Upper lobe of left lung (tissue), 6 donors: Measurements from ENCODE around the gene PILRB. TPM values are rescaled to one million over a fixed set of nuclear protein-coding genes. Genes with fewer than 3 reads are reported as not detected.

ENCODE experiments used
- ATAC-seq, 2 donors: fragments of 200-7000 bp; cut with Tn5 transposase; one replicate each; pipeline ENCODE4 v1.9.1; 2022; ENCODE audit warnings: mild to moderate bottlenecking in 2 of 2, moderate library complexity in 2 of 2; ENCODE audit not compliant: low FRiP score in 2 of 2
- DNase-seq, 2 donors: peaks; one replicate each; pipeline ENCODE4 v3.0.0-alpha.2; 2019 to 2020
- H3K27ac ChIP-seq, 4 donors: fragments of 200-600 bp; sonication (generic); one replicate each; pipeline ENCODE4 v1.5.1; 2016 to 2019
- H3K27me3 ChIP-seq, 4 donors: fragments of 200-600 bp; sonication (generic); one replicate each; pipeline ENCODE4 v1.5.1; 2017 to 2019
- H3K36me3 ChIP-seq, 4 donors: fragments of 200-600 bp; sonication (generic); one replicate each; pipeline ENCODE4 v1.5.1; 2016 to 2019
- H3K4me1 ChIP-seq, 4 donors: fragments of 200-600 bp; sonication (generic); one replicate each; pipeline ENCODE4 v1.5.1; 2018 to 2019
- H3K4me3 ChIP-seq, 4 donors: fragments of 200-600 bp; sonication (generic); one replicate each; pipeline ENCODE4 v1.5.1; 2017 to 2019; ENCODE audit warnings: mild to moderate bottlenecking in 2 of 4, moderate library complexity in 1 of 4
- H3K9me3 ChIP-seq, 4 donors: fragments of 200-600 bp; sonication (generic); one replicate each; pipeline ENCODE4 v1.5.1; 2018 to 2019
- EP300 ChIP-seq, 4 donors: sonication (generic); formaldehyde crosslinking; IDR thresholded peaks; one replicate each; pipeline ENCODE4 v1.5.1; 2017; ENCODE audit warnings: antibody characterized with exemption in 4 of 4, control low read depth in 2 of 4
- POLR2A ChIP-seq, 4 donors: fragments of 450-650 bp; IDR thresholded peaks; one replicate each; pipeline ENCODE4 v1.5.1; 2016 to 2017; ENCODE audit warnings: antibody characterized with exemption in 4 of 4, mild to moderate bottlenecking in 2 of 4
- POLR2AphosphoS5 ChIP-seq, 2 donors: sonication (generic); formaldehyde crosslinking; IDR thresholded peaks; one replicate each; pipeline ENCODE4 v1.5.1; 2017; ENCODE audit warnings: antibody characterized with exemption in 2 of 2
- WGBS, 2 donors: methylation state at CpG; one replicate each; pipeline ENCODE4 v1.1.5; 2017 to 2018; 5-methylcytosine and 5-hydroxymethylcytosine counted together
- total RNA-seq, 6 donors: library from RNA; depleted of rRNA in 4 of 6; stranded (reverse); fragments of >200 nt in 4 of 6; gene quantifications; one replicate each; pipeline versions ENCODE4 v1.1.0 to v1.2.1, GENCODE V29; 2016 to 2021
- TF ChIP-seq, protein P1 (sequence below), 6 experiments: fragments of 450-650 bp in 4 of 6; fragments of 200-600 bp in 2 of 6; sonication (generic) in 2 of 6; IDR thresholded peaks; one replicate each; pipeline ENCODE4 v1.5.1; 2016 to 2019; ENCODE audit warnings: antibody characterized with exemption in 6 of 6
- donor health status: DM: no; HTN: no; CAD: no; lungs with moderate emphysema.
- donor health status: DM: no; HTN: yes; CAD: no; lungs with severe emphysema.

The PILRB gene
- total RNA-seq, 6 donors from 2014 or later = 18.4 to 259 (median 39.9) TPM

DNA sequence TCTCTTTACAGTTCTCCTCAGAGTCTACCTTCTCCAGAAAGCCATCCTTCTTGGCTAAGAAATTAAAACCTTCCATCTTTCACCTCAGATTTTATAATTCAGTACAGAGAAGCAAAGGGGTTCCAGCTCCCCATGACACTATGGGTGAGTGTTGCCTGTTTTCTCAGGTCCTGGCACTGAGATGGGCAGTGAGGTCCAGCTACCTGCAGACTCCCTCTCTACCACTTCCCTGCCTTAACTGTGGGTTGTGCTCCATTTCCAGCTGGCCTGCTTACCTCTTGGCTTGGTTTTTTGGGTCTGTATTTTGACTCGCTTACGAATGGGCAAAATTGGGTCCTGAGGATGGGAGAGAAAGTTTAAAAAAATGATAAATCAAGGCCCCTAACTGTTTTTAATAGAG, 44.3 kb downstream of the PILRB start:
- Histone ChIP-seq H3K27me3 (no peaks in the 10 kb centered on the region), H3K4me3 (no peak overlapping the region), H3K9me3 (no peaks in the 10 kb centered on the region), H3K36me3 (no peaks in the 10 kb centered on the region), H3K4me1 (peaks cover 0 to 10% (median 5%) of the 10 kb centered on the region in 4 donors), H3K27ac (no peak overlapping the region)
- 95 to 100% methylated on average over 2 of the region's 2 CpGs for WGBS, 2 donors
- no peak for TF ChIP-seq POLR2AphosphoS5 (IDR thresholded peaks at IDR 0.05)
- TF ChIP-seq EP300 (IDR thresholded peaks at IDR 0.05) = no peak
- TF ChIP-seq, protein P1, sequence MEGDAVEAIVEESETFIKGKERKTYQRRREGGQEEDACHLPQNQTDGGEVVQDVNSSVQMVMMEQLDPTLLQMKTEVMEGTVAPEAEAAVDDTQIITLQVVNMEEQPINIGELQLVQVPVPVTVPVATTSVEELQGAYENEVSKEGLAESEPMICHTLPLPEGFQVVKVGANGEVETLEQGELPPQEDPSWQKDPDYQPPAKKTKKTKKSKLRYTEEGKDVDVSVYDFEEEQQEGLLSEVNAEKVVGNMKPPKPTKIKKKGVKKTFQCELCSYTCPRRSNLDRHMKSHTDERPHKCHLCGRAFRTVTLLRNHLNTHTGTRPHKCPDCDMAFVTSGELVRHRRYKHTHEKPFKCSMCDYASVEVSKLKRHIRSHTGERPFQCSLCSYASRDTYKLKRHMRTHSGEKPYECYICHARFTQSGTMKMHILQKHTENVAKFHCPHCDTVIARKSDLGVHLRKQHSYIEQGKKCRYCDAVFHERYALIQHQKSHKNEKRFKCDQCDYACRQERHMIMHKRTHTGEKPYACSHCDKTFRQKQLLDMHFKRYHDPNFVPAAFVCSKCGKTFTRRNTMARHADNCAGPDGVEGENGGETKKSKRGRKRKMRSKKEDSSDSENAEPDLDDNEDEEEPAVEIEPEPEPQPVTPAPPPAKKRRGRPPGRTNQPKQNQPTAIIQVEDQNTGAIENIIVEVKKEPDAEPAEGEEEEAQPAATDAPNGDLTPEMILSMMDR (IDR thresholded peaks at IDR 0.05) = no peak
- no peak for TF ChIP-seq POLR2A (IDR thresholded peaks at IDR 0.05)
- no peak for DNase-seq
- no peak for ATAC-seq

DNA sequence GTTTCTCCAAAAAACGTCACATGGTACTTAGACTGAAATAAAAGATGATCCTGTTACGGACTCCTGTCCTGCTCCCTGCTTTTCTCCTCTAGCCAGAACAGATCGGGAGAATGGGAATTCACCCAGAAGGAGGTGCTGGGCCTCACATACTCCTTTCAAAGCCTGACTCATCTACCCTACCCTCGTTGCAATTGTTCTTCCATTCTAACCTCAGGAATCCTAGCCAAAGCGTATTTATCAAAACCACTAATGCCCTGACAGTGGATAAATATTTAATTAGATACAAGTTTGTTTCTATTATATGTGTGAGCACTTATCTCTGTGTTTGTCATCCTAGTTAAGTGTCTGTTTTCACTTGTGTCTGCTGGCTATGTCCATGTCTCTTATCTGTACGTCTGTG, 48.9 kb downstream of the PILRB start:
- Histone ChIP-seq H3K27me3 (no peaks in the 10 kb centered on the region), H3K4me1 (peaks cover 0 to 4% (median 0%) of the 10 kb centered on the region in 4 donors), H3K27ac (no peak overlapping the region), H3K36me3 (no peaks in the 10 kb centered on the region), H3K4me3 (no peak overlapping the region), H3K9me3 (no peaks in the 10 kb centered on the region)
- TF ChIP-seq EP300 (IDR thresholded peaks at IDR 0.05) (no peak), POLR2AphosphoS5 (IDR thresholded peaks at IDR 0.05) (no peak), POLR2A (IDR thresholded peaks at IDR 0.05) (no peak)
- TF ChIP-seq, protein P1 (IDR thresholded peaks at IDR 0.05) = no peak
- DNase-seq = no peak
- no peak for ATAC-seq
- 68 to 71% methylated on average over 6 of the region's 6 CpGs for WGBS, 2 donors

DNA sequence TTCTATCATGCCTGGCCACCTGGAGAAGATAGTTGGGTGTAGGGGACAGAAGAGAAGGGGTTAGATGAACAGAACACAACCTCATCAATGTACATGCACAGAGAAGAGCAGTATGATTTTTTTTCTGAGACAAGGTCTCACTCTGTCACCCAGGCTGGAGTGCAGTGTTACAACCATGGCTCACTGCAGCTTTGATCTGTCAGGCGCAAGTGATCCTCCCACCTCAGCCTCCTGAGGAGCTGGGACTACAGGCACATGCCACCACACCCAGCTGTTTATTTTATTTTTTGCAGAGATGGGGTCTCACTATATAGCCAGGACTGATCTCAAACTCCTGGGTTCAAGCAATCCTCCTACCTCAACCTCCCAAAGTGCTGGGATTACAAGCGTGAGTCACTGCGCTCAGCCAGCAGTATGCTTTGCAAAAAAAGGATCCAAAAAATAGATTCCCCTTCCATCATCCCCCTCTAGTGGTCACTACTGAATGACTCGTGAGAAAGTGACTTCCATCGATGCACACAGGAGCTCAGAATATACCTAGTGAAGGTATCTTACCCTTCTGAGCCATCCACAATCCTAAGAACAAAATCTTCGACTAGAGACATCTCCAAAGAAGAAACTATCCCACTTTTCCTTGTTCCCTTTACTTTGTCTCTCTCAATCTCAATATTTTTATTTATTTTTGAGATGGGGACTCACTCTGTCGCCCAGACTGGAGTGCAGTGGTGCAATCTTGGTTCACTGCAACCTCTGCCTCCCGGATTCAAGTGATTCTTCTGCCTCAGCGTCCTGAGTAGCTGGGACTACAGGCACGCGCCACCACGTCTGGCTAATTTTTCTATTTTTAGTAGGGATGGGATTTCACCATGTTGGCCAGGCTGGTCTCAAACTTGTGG, 49.6 kb downstream of the PILRB start:
- H3K36me3 ChIP-seq = no peaks in the 10 kb centered on the region
- DNase-seq (no peak), ATAC-seq (peak; percentile 76 to 85)
- TF ChIP-seq, protein P1 (IDR thresholded peaks at IDR 0.05) = peak; percentile 27 to 58 (median 48)
- TF ChIP-seq POLR2AphosphoS5 (IDR thresholded peaks at IDR 0.05) = no peak
- H3K27ac ChIP-seq = no peak overlapping the region
- H3K27me3 ChIP-seq = no peaks in the 10 kb centered on the region
- no peak overlapping the region for H3K4me3 ChIP-seq
- 56 to 60% methylated on average over 12 of the region's 12 CpGs for WGBS, 2 donors
- H3K4me1 ChIP-seq = peaks cover 0 to 4% (median 0%) of the 10 kb centered on the region in 4 donors
- H3K9me3 ChIP-seq = no peaks in the 10 kb centered on the region

DNA sequence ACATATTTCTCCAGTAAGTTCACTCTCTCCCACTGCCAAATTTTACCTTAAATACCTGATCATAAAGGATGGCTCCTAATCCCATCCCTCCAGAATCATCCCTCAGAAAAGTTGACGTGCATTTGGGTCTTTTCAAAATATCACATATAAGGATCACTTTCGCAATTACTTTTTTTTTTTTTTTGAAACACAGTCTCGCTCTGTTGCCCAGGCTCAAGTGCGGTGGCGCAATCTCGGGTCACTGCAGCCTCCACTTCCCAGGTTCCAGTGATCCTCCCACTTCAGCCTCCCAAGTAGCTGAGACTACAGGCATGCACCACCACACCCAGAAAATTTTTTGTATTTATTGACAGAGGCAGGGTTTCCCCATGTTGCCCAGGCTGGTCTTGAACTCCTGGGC, 53.2 kb downstream of the PILRB start:
- Histone ChIP-seq H3K27ac (no peak overlapping the region), H3K4me1 (peaks cover 0 to 4% (median 0%) of the 10 kb centered on the region in 4 donors), H3K27me3 (no peaks in the 10 kb centered on the region), H3K4me3 (no peak overlapping the region), H3K9me3 (no peaks in the 10 kb centered on the region), H3K36me3 (no peaks in the 10 kb centered on the region)
- ATAC-seq (no peak), DNase-seq (no peak)
- 88% methylated on average over 6 of the region's 6 CpGs for WGBS, 2 donors
- TF ChIP-seq EP300 (IDR thresholded peaks at IDR 0.05) = no peak
- TF ChIP-seq, protein P1 (IDR thresholded peaks at IDR 0.05) = no peak
- TF ChIP-seq POLR2A (IDR thresholded peaks at IDR 0.05) = no peak
- TF ChIP-seq POLR2AphosphoS5 (IDR thresholded peaks at IDR 0.05) = no peak

DNA sequence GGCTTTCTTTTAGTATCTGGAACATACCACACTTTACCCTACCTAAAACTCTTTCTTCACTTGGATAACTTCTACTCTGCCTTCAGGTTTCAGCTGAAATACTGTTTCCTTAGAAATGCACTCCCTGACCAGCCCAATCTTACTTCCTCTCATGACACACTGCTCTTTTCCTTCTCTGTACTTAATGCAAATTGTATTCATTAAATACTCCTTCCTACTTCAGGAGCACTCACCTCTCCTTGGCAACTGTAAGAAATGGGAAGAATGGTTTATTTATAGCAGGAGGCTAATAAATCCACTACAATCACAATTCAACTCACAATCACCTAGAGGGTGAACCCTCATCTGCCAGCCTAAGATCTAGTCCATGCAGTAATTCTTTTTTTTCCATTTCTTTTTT, 55.4 kb downstream of the PILRB start:
- Histone ChIP-seq H3K4me1 (no peaks in the 10 kb centered on the region), H3K27me3 (no peaks in the 10 kb centered on the region), H3K4me3 (no peak overlapping the region), H3K27ac (no peak overlapping the region), H3K36me3 (no peaks in the 10 kb centered on the region), H3K9me3 (no peaks in the 10 kb centered on the region)
- DNase-seq (no peak), ATAC-seq (no peak)
- TF ChIP-seq EP300 (IDR thresholded peaks at IDR 0.05) = no peak
- TF ChIP-seq POLR2A (IDR thresholded peaks at IDR 0.05) = no peak
- TF ChIP-seq, protein P1 (IDR thresholded peaks at IDR 0.05) = no peak
- TF ChIP-seq POLR2AphosphoS5 (IDR thresholded peaks at IDR 0.05) = no peak
